Calu3 (cell line): ENCODE measurements around the gene FGF19. TPM values are rescaled to one million over a fixed set of nuclear protein-coding genes. Genes with fewer than 3 reads are reported as not detected.

Experiments used
- BruUV-seq: library from RNA; stranded (reverse); fragments of 400-500 nt; replicated peaks from 2 replicates; lab custom pipeline; 2021; lab: Mats Ljungman, UMichigan
- CTCF ChIA-PET: fragments of 300-600 bp; sonication (Branson Sonifier 250); formaldehyde crosslinking; loops from one replicate; lab custom pipeline; 2022; ENCODE audit warnings: antibody characterized with exemption; lab: Charles Lee
- DNase-seq: peaks from one replicate; pipeline ENCODE4 v3.0.0; 2022
- H3K27ac Mint-ChIP-seq: one replicate; pipeline ENCODE4 v1.8.0; 2022; ENCODE audit warnings: mixed read lengths; ENCODE audit not compliant: unreplicated experiment
- H3K27me3 Mint-ChIP-seq: one replicate; pipeline ENCODE4 v1.8.0; 2022; ENCODE audit warnings: mixed read lengths; ENCODE audit not compliant: unreplicated experiment
- H3K36me3 Mint-ChIP-seq: one replicate; pipeline ENCODE4 v1.8.0; 2022; ENCODE audit warnings: mild to moderate bottlenecking, moderate library complexity, mixed read lengths; ENCODE audit not compliant: insufficient read depth, unreplicated experiment
- H3K4me1 Mint-ChIP-seq: one replicate; pipeline ENCODE4 v1.8.0; 2022; ENCODE audit warnings: mild to moderate bottlenecking, low read depth, mixed read lengths; ENCODE audit not compliant: unreplicated experiment
- H3K4me3 Mint-ChIP-seq: one replicate; pipeline ENCODE4 v1.8.0; 2022; ENCODE audit warnings: mild to moderate bottlenecking, low read depth, moderate library complexity, mixed read lengths; ENCODE audit not compliant: unreplicated experiment
- H3K9me3 Mint-ChIP-seq: one replicate; pipeline ENCODE4 v1.8.0; 2022; ENCODE audit warnings: low read depth, mixed read lengths; ENCODE audit not compliant: unreplicated experiment
- CTCF ChIP-seq: fragments of 200-600 bp; IDR thresholded peaks from one replicate; pipeline ENCODE4 v1.8.0; 2022; ENCODE audit warnings: antibody characterized with exemption; ENCODE audit not compliant: unreplicated experiment
- intact Hi-C: fragments of 100-400 bp; cut with micrococcal nuclease; formaldehyde crosslinking; loops from one replicate; pipeline ENCODE4 v1.10.0; 2022; ENCODE audit not compliant: unreplicated experiment
- total RNA-seq: library from RNA; stranded (reverse); gene quantifications from 2 replicates; pipeline ENCODE4 v1.2.3, GENCODE V29; 2022

Gene FGF19
- total RNA-seq, 1 experiment from 2014 or later, result 1.4 TPM

- intact Hi-C loops, result loop anchor here (5.0 kb wide), 1 partner anchor 184 kb away; no protein-coding TSS in a partner anchor
- no TSS peak for BruUV-seq
- H3K27ac Mint-ChIP-seq, result no peak overlapping the region
Measured at GRCh38 chr11:69703453-69703767, 412 bp downstream of the FGF19 start.

GRCh38 chr11:69702769-69703452 lies 911 bp downstream of the FGF19 start:
- Mint-ChIP-seq H3K9me3 (no peaks in the 10 kb centered on the region), H3K27ac (no peak overlapping the region), H3K4me1 (peaks cover 12% of the 10 kb centered on the region), H3K4me3 (no peak overlapping the region), H3K36me3 (peaks cover 3% of the 10 kb centered on the region), H3K27me3 (peaks cover 43% of the 10 kb centered on the region)
- CTCF ChIA-PET, result no interaction called here
- intact Hi-C loops, result loop anchor here (5.0 kb wide), 1 partner anchor 184 kb away; no protein-coding TSS in a partner anchor
- BruUV-seq, result no TSS peak
- TF ChIP-seq CTCF, result no peak
- no peak for DNase-seq

More at GRCh38 chr11:69703453-69703767, 412 bp downstream of the FGF19 start:
- Mint-ChIP-seq H3K9me3 (no peaks in the 10 kb centered on the region), H3K27me3 (peaks cover 43% of the 10 kb centered on the region), H3K36me3 (peaks cover 3% of the 10 kb centered on the region), H3K4me1 (peaks cover 12% of the 10 kb centered on the region), H3K4me3 (no peak overlapping the region)
- CTCF ChIA-PET, result no interaction called here
- no peak for TF ChIP-seq CTCF
- no peak for DNase-seq

- H3K27me3 Mint-ChIP-seq, result peaks cover 41% of the 10 kb centered on the region
- BruUV-seq, result no TSS peak
- CTCF ChIA-PET, result no interaction called here
- H3K4me1 Mint-ChIP-seq, result peaks cover 12% of the 10 kb centered on the region
- H3K36me3 Mint-ChIP-seq, result peaks cover 3% of the 10 kb centered on the region
- no peak overlapping the region for H3K27ac Mint-ChIP-seq
- DNase-seq, result no peak
- H3K4me3 Mint-ChIP-seq, result no peak overlapping the region
- H3K9me3 Mint-ChIP-seq, result no peaks in the 10 kb centered on the region
- intact Hi-C loops, result loop anchor here (5.0 kb wide), 1 partner anchor 185 kb away; no protein-coding TSS in a partner anchor
- TF ChIP-seq CTCF, result no peak
Measured at GRCh38 chr11:69702239-69702691, 1.6 kb downstream of the FGF19 start.

GRCh38 chr11:69700278-69701140 lies 3.3 kb downstream of the FGF19 start:
- peak overlapping the region; percentile 22 for H3K4me3 Mint-ChIP-seq
- CTCF ChIA-PET, result no interaction called here
- no peak overlapping the region for H3K27ac Mint-ChIP-seq
- intact Hi-C loops, result loop anchor here (5.0 kb wide), 1 partner anchor 187 kb away; no protein-coding TSS in a partner anchor
- peaks cover 3% of the 10 kb centered on the region for H3K36me3 Mint-ChIP-seq
- H3K9me3 Mint-ChIP-seq, result no peaks in the 10 kb centered on the region
- no peak for TF ChIP-seq CTCF
- DNase-seq, result peak; percentile 84
- TSS peak; percentile 17 for BruUV-seq
- H3K27me3 Mint-ChIP-seq, result peaks cover 24% of the 10 kb centered on the region
- peaks cover 23% of the 10 kb centered on the region for H3K4me1 Mint-ChIP-seq
